HG03520 (cell line): ENCODE data around the gene MGLL.

Experiments
- ATAC-seq: cut with Tn5 transposase; IDR thresholded peaks from one replicate; pipeline ENCODE4 v1.9.1; 2021; ENCODE audit warnings: mild to moderate bottlenecking, moderate library complexity; ENCODE audit not compliant: unreplicated experiment

MGLL gene

GRCh38 chr3:127730666-127731295, 91.5 kb downstream of the MGLL start:
- ATAC-seq: no peak

GRCh38 chr3:127730171-127730570, 92.1 kb downstream of the MGLL start:
- ATAC-seq: no peak

- no peak for ATAC-seq
Observed at GRCh38 chr3:127729556-127730056, 92.7 kb downstream of the MGLL start.

GRCh38 chr3:127728417-127729015, 93.8 kb downstream of the MGLL start:
- no peak for ATAC-seq

- ATAC-seq: no peak
Observed at GRCh38 chr3:127726894-127727293, 95.4 kb downstream of the MGLL start.

GRCh38 chr3:127723011-127723567, 99.2 kb downstream of the MGLL start:
- no peak for ATAC-seq

- ATAC-seq: no peak
Observed at GRCh38 chr3:127722091-127722784, 100.1 kb downstream of the MGLL start.

GRCh38 chr3:127720985-127721935, 101.1 kb downstream of the MGLL start:
- no peak for ATAC-seq

GRCh38 chr3:127720161-127720823, 102.0 kb downstream of the MGLL start:
- ATAC-seq: no peak

GRCh38 chr3:127719369-127719768, 102.9 kb downstream of the MGLL start:
- ATAC-seq: no peak

- no peak for ATAC-seq
Observed at GRCh38 chr3:127718916-127719290, 103.4 kb downstream of the MGLL start.

- no peak for ATAC-seq
Observed at GRCh38 chr3:127718245-127718915, 103.9 kb downstream of the MGLL start.

GRCh38 chr3:127717357-127718244, 104.7 kb downstream of the MGLL start:
- ATAC-seq: no peak

GRCh38 chr3:127716384-127716783, 105.9 kb downstream of the MGLL start:
- no peak for ATAC-seq

GRCh38 chr3:127715532-127715931, 106.8 kb downstream of the MGLL start:
- no peak for ATAC-seq

- no peak for ATAC-seq
Observed at GRCh38 chr3:127714866-127715265, 107.4 kb downstream of the MGLL start.

- no peak for ATAC-seq
Observed at GRCh38 chr3:127714125-127714571, 108.2 kb downstream of the MGLL start.
